ENCODE results near the gene TSPAN18.

DNA sequence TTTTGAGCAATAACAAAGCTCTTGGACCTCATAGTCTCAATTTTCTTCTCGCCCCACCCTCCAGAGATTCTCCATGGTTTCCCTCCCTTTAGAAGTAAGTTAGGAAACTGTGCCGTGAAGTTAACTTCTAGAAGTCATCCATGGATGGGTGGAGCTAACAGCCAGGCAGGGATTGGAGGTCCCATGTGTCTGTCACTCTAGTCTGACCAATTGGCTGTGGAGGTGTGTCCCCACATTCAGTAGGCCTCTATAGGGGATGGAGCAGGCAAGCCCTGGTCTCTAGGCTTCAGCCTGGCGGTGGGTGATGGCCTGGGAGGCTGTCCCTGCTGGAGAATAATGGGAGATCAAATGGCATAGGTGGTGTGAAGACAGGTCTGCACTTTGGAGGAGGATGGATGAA is 173.2 kb downstream of the TSPAN18 start:
- TF ChIP-seq BHLHE40 (IDR thresholded peaks at IDR 0.05; ENCODE audit: low read depth, low read length) (no peak), POLR2A (IDR thresholded peaks at IDR 0.05; ENCODE audit: low read depth, low read length) (no peak)
- TF ChIP-seq, protein P1, sequence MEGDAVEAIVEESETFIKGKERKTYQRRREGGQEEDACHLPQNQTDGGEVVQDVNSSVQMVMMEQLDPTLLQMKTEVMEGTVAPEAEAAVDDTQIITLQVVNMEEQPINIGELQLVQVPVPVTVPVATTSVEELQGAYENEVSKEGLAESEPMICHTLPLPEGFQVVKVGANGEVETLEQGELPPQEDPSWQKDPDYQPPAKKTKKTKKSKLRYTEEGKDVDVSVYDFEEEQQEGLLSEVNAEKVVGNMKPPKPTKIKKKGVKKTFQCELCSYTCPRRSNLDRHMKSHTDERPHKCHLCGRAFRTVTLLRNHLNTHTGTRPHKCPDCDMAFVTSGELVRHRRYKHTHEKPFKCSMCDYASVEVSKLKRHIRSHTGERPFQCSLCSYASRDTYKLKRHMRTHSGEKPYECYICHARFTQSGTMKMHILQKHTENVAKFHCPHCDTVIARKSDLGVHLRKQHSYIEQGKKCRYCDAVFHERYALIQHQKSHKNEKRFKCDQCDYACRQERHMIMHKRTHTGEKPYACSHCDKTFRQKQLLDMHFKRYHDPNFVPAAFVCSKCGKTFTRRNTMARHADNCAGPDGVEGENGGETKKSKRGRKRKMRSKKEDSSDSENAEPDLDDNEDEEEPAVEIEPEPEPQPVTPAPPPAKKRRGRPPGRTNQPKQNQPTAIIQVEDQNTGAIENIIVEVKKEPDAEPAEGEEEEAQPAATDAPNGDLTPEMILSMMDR (conservative IDR thresholded peaks at IDR 0.05; ENCODE audit: low read depth, low read length): no peak

Data from IMR-90 (cell line).